Measurements from ENCODE around the gene OLFML2B. TPM values are rescaled to one million over a fixed set of nuclear protein-coding genes. Genes with fewer than 3 reads are reported as not detected.

Gene OLFML2B
- total and polyA plus RNA-seq, 2 donors: 4.3 to 5.4 TPM

DNA sequence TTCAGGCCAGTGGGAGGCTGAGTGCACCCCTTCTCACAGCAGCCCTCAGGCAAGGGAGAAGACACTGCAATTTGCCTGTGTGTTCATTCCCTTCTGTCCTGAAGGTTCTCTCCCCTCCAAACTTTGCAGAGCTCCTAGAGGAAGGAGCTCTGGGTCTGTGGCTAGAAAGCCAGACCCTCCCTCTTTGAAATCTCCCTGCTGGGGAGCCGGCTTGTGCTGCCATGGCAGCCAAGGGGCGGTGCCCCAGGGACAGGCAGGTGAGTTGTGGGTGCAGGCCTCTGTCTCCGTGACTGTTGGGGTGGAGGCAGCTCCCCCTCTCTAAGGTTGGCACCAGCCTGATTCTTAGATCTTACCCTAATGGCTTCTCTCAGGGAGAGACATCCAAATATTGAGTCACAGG lies 53.0 kb downstream of the OLFML2B start:
- peak in 1 of 9 donors; percentile 11 for DNase-seq (ENCODE audit: low read depth in 6 of 9, low spot score in 9 of 9)
- WGBS: 24% methylated on average over 3 of the region's 3 CpGs
- H3K4me3 ChIP-seq (ENCODE audit: low read length in 2 of 2): no peak overlapping the region
- no peaks in the 10 kb centered on the region for H3K27me3 ChIP-seq (ENCODE audit: control insufficient read depth in 2 of 2, insufficient read depth in 1 of 2, low read length in 1 of 2)
- H3K36me3 ChIP-seq (ENCODE audit: control insufficient read depth in 2 of 2, insufficient read depth in 2 of 2, low read length in 1 of 2): peaks cover 0 to 3% of the 10 kb centered on the region in 2 donors
- no peak overlapping the region for H3K27ac ChIP-seq (ENCODE audit: low read depth in 1 of 2, low read length in 1 of 2)
- peaks cover 0 to 4% of the 10 kb centered on the region in 2 donors for H3K4me1 ChIP-seq (ENCODE audit: control insufficient read depth in 2 of 2, insufficient read depth in 2 of 2, low read length in 2 of 2)
- no peaks in the 10 kb centered on the region for H3K9me3 ChIP-seq (ENCODE audit: control insufficient read depth in 2 of 2, insufficient read depth in 1 of 2, low read length in 1 of 2)

DNA sequence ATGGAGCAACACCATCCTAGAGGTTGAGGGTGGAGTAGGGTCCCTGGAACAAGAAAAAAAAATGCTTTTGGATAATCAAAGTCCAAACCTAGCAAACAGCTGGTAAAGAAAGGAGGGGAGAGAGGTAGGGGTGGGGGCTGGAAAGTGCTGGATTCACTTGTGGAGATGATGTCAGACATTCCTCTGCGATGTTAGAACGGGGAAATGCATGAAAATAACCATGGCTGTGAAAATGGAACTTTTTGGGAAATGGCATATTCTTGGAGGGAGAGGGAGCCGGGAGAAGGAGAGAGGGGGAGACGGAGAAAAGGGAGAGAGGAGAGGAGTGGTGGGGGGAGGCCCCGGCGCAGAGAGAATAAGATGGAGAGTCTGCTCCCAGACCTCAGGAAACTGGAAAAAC lies 53.6 kb downstream of the OLFML2B start:
- H3K36me3 ChIP-seq (ENCODE audit: control insufficient read depth in 2 of 2, insufficient read depth in 2 of 2, low read length in 1 of 2): peaks cover 0 to 3% of the 10 kb centered on the region in 2 donors
- 93% methylated on average over 6 of the region's 6 CpGs for WGBS
- H3K27ac ChIP-seq (ENCODE audit: low read depth in 1 of 2, low read length in 1 of 2): no peak overlapping the region
- H3K27me3 ChIP-seq (ENCODE audit: control insufficient read depth in 2 of 2, insufficient read depth in 1 of 2, low read length in 1 of 2): no peaks in the 10 kb centered on the region
- peaks cover 0 to 4% of the 10 kb centered on the region in 2 donors for H3K4me1 ChIP-seq (ENCODE audit: control insufficient read depth in 2 of 2, insufficient read depth in 2 of 2, low read length in 2 of 2)
- no peak for DNase-seq (ENCODE audit: low read depth in 6 of 9, low spot score in 9 of 9)
- H3K9me3 ChIP-seq (ENCODE audit: control insufficient read depth in 2 of 2, insufficient read depth in 1 of 2, low read length in 1 of 2): no peaks in the 10 kb centered on the region
- H3K4me3 ChIP-seq (ENCODE audit: low read length in 2 of 2): no peak overlapping the region

DNA sequence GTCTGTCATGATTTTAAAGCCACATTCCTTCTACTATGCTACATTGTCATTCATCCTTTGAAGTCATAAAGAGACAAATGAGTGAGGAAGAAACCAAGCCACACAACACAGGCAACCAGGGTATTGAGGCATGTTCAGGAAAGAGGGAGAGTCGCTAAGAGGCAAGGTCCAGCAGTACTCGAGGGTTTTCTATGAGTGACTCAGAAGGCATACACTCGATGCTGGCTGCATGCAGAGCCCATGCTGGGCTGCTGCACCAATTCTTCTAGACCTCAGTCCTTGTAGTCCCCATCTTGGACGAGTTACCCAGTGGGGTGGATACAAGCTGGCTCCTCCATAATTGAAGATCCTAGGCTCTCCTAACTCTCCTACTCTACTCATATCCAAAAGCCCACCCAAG lies 57.6 kb downstream of the OLFML2B start:
- Histone ChIP-seq H3K27me3 (ENCODE audit: control insufficient read depth in 2 of 2, insufficient read depth in 1 of 2, low read length in 1 of 2) (no peaks in the 10 kb centered on the region), H3K9me3 (ENCODE audit: control insufficient read depth in 2 of 2, insufficient read depth in 1 of 2, low read length in 1 of 2) (no peaks in the 10 kb centered on the region), H3K27ac (ENCODE audit: low read depth in 1 of 2, low read length in 1 of 2) (no peak overlapping the region), H3K4me3 (ENCODE audit: low read length in 2 of 2) (no peak overlapping the region), H3K4me1 (ENCODE audit: control insufficient read depth in 2 of 2, insufficient read depth in 2 of 2, low read length in 2 of 2) (peaks cover 0 to 4% of the 10 kb centered on the region in 2 donors), H3K36me3 (ENCODE audit: control insufficient read depth in 2 of 2, insufficient read depth in 2 of 2, low read length in 1 of 2) (peaks cover 0 to 3% of the 10 kb centered on the region in 2 donors)
- DNase-seq (ENCODE audit: low read depth in 6 of 9, low spot score in 9 of 9): no peak
- 97% methylated on average over 4 of the region's 4 CpGs for WGBS

DNA sequence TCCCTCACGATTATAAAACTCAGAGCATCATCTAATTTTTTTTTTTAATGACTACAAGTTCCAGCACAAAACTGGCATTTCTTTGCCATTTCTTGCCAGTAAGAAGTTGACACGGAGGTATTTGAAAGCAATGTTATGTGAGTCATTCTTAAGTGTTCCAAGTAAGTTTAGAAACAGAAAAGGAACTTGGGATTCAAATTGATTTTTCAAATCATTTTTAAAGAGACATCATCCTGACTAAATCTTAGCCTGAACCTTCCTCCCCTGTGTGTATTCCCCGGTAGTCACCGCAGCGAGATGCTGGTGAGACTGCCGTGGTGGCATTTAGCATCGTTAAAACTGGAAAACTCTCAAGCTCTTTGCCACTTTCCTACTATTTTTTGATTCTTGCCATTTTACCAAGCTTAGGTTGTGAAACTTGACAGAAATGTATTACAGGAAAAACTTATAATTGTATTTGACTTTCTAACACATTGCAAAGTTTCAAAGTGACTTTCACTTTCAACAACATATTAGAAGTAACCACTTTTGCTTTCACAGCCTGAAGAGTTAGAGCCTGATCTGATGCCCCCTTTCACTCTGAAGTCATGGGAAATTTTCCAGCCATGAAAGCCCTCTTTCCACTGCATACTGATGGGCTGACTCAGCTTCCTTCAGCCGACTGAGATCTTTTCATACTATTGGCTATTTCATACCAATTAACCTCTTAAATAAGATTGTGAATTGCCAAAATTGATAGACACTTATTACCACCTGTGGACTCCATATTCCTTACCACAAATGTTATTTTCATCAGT lies 61.4 kb downstream of the OLFML2B start:
- Histone ChIP-seq H3K4me1 (ENCODE audit: control insufficient read depth in 2 of 2, insufficient read depth in 2 of 2, low read length in 2 of 2) (no peaks in the 10 kb centered on the region), H3K4me3 (ENCODE audit: low read length in 2 of 2) (no peak overlapping the region), H3K27me3 (ENCODE audit: control insufficient read depth in 2 of 2, insufficient read depth in 1 of 2, low read length in 1 of 2) (no peaks in the 10 kb centered on the region), H3K9me3 (ENCODE audit: control insufficient read depth in 2 of 2, insufficient read depth in 1 of 2, low read length in 1 of 2) (no peaks in the 10 kb centered on the region), H3K27ac (ENCODE audit: low read depth in 1 of 2, low read length in 1 of 2) (no peak overlapping the region), H3K36me3 (ENCODE audit: control insufficient read depth in 2 of 2, insufficient read depth in 2 of 2, low read length in 1 of 2) (peaks cover 5 to 17% of the 10 kb centered on the region in 2 donors)
- DNase-seq (ENCODE audit: low read depth in 6 of 9, low spot score in 9 of 9): peak in 1 of 9 donors; percentile 24
- 92% methylated on average over 8 of the region's 8 CpGs for WGBS

DNA sequence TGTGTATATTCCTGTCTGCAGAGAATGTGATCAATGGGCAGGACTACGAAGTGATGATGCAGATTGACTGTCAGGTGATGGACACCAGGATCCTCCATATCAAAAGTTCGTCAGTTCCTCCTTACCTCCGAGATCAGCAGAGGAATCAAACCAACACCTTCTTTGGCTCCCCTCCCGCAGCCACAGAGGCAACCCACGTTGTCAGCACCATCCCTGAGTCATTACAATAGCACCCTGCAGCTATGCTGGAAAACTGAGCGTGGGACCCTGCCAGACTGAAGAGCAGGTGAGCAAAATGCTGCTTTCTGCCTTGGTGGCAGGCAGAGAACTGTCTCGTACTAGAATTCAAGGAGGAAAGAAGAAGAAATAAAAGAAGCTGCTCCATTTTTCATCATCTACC lies 65.2 kb downstream of the OLFML2B start:
- H3K27ac ChIP-seq (ENCODE audit: low read depth in 1 of 2, low read length in 1 of 2): no peak overlapping the region
- WGBS: 92% methylated on average over 7 of the region's 7 CpGs

DNA sequence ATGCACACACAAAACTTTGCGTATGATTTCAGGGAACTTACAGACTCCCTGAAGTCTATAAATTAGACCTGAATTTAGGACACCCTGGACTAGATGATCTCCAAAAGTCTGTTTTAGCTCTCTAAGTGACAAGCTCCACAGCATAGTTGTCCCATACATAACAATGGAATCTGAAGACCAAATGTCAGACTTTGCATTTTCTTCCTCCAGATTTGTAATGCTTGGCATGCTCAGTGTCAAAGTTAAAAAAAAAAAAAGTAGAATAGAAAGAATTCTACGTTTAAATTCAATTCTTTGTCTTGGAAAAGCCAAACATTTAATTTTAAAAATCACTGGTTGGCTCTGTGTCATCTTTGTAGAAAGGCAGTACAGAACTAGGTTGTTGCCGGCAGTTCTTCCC lies 66.7 kb downstream of the OLFML2B start:
- 98% methylated on average over 3 of the region's 3 CpGs for WGBS
- no peak for DNase-seq (ENCODE audit: low read depth in 6 of 9, low spot score in 9 of 9)
- no peak overlapping the region for H3K27ac ChIP-seq (ENCODE audit: low read depth in 1 of 2, low read length in 1 of 2)
- peaks cover 5 to 14% of the 10 kb centered on the region in 2 donors for H3K36me3 ChIP-seq (ENCODE audit: control insufficient read depth in 2 of 2, insufficient read depth in 2 of 2, low read length in 1 of 2)
- no peaks in the 10 kb centered on the region for H3K9me3 ChIP-seq (ENCODE audit: control insufficient read depth in 2 of 2, insufficient read depth in 1 of 2, low read length in 1 of 2)
- H3K4me3 ChIP-seq (ENCODE audit: low read length in 2 of 2): no peak overlapping the region
- no peaks in the 10 kb centered on the region for H3K4me1 ChIP-seq (ENCODE audit: control insufficient read depth in 2 of 2, insufficient read depth in 2 of 2, low read length in 2 of 2)
- H3K27me3 ChIP-seq (ENCODE audit: control insufficient read depth in 2 of 2, insufficient read depth in 1 of 2, low read length in 1 of 2): no peaks in the 10 kb centered on the region

More for the DNA sequence above, 65.2 kb downstream of the OLFML2B start:
- Histone ChIP-seq H3K36me3 (ENCODE audit: control insufficient read depth in 2 of 2, insufficient read depth in 2 of 2, low read length in 1 of 2) (peaks cover 5 to 14% of the 10 kb centered on the region in 2 donors), H3K4me1 (ENCODE audit: control insufficient read depth in 2 of 2, insufficient read depth in 2 of 2, low read length in 2 of 2) (no peaks in the 10 kb centered on the region), H3K4me3 (ENCODE audit: low read length in 2 of 2) (no peak overlapping the region), H3K9me3 (ENCODE audit: control insufficient read depth in 2 of 2, insufficient read depth in 1 of 2, low read length in 1 of 2) (no peaks in the 10 kb centered on the region), H3K27me3 (ENCODE audit: control insufficient read depth in 2 of 2, insufficient read depth in 1 of 2, low read length in 1 of 2) (no peaks in the 10 kb centered on the region)
- DNase-seq (ENCODE audit: low read depth in 6 of 9, low spot score in 9 of 9): no peak

DNA sequence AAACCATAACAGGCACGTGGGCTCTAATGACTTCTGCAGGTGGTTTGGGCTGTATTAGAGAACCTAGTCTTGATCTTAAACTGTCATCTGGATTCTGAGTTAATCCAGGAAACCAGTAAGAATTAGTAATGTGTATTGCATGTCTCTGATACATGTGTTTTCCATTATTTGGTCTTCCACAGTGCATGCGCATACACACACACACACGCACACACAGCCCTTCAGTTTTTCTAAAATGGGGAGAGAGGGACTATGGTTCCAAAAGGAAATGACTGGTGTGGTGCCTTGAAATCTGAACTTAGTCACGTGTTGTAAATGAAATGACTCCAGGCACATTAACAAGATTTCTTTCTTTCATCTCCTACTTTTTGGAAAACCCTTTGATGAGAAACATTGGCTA lies 67.6 kb downstream of the OLFML2B start:
- no peak for DNase-seq (ENCODE audit: low read depth in 6 of 9, low spot score in 9 of 9)
- Histone ChIP-seq H3K36me3 (ENCODE audit: control insufficient read depth in 2 of 2, insufficient read depth in 2 of 2, low read length in 1 of 2) (peaks cover 5 to 14% of the 10 kb centered on the region in 2 donors), H3K9me3 (ENCODE audit: control insufficient read depth in 2 of 2, insufficient read depth in 1 of 2, low read length in 1 of 2) (no peaks in the 10 kb centered on the region), H3K4me3 (ENCODE audit: low read length in 2 of 2) (no peak overlapping the region), H3K4me1 (ENCODE audit: control insufficient read depth in 2 of 2, insufficient read depth in 2 of 2, low read length in 2 of 2) (no peaks in the 10 kb centered on the region), H3K27ac (ENCODE audit: low read depth in 1 of 2, low read length in 1 of 2) (no peak overlapping the region), H3K27me3 (ENCODE audit: control insufficient read depth in 2 of 2, insufficient read depth in 1 of 2, low read length in 1 of 2) (no peaks in the 10 kb centered on the region)
- WGBS: 81% methylated on average over 4 of the region's 4 CpGs

DNA sequence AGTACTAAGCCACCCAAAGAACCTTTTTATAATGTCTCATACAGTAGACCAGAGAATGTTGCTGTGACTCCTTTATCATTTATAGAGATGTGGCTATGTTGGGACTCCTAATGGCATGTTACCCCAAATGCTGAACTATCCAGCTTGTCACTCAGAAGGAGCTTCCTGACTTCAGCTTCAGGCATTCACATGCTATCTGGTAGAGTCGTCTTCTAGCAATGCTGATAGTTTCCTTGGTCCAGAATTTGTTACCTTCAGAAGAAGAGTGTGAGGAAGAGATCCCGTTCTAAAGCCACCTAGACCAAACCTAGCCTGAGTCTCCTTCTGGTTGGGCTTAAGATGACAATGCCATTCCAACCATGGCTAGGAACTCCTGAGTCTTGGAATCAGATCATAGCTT lies 68.1 kb downstream of the OLFML2B start:
- H3K27ac ChIP-seq (ENCODE audit: low read depth in 1 of 2, low read length in 1 of 2): no peak overlapping the region
- H3K27me3 ChIP-seq (ENCODE audit: control insufficient read depth in 2 of 2, insufficient read depth in 1 of 2, low read length in 1 of 2): no peaks in the 10 kb centered on the region
- no peaks in the 10 kb centered on the region for H3K9me3 ChIP-seq (ENCODE audit: control insufficient read depth in 2 of 2, insufficient read depth in 1 of 2, low read length in 1 of 2)
- H3K4me1 ChIP-seq (ENCODE audit: control insufficient read depth in 2 of 2, insufficient read depth in 2 of 2, low read length in 2 of 2): no peaks in the 10 kb centered on the region
- peaks cover 5 to 14% of the 10 kb centered on the region in 2 donors for H3K36me3 ChIP-seq (ENCODE audit: control insufficient read depth in 2 of 2, insufficient read depth in 2 of 2, low read length in 1 of 2)
- no peak overlapping the region for H3K4me3 ChIP-seq (ENCODE audit: low read length in 2 of 2)
- DNase-seq (ENCODE audit: low read depth in 6 of 9, low spot score in 9 of 9): no peak
- 96% methylated on average over 2 of the region's 2 CpGs for WGBS

DNA sequence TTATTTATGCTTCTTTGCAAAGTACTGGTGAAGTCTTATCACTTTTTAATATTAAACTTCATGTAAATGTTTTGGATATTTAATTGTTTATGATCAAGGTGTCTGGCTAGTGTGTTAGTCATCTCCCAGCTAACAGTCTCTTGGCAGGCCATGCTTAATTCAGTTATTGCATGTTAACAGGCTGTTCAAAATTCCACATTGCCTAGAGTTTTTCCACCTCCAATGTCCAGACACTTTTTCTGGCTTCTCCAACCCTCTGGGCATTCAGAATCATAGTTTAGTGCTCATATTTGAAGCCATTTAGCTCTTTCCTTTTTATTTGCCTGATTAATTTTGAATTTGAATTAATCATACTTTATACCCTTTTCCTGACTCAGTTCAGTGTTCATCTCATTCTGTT lies 69.2 kb downstream of the OLFML2B start:
- no peaks in the 10 kb centered on the region for H3K27me3 ChIP-seq (ENCODE audit: control insufficient read depth in 2 of 2, insufficient read depth in 1 of 2, low read length in 1 of 2)
- no peak overlapping the region for H3K4me3 ChIP-seq (ENCODE audit: low read length in 2 of 2)
- H3K27ac ChIP-seq (ENCODE audit: low read depth in 1 of 2, low read length in 1 of 2): no peak overlapping the region
- DNase-seq (ENCODE audit: low read depth in 6 of 9, low spot score in 9 of 9): no peak
- H3K4me1 ChIP-seq (ENCODE audit: control insufficient read depth in 2 of 2, insufficient read depth in 2 of 2, low read length in 2 of 2): no peaks in the 10 kb centered on the region
- H3K9me3 ChIP-seq (ENCODE audit: control insufficient read depth in 2 of 2, insufficient read depth in 1 of 2, low read length in 1 of 2): no peaks in the 10 kb centered on the region
- H3K36me3 ChIP-seq (ENCODE audit: control insufficient read depth in 2 of 2, insufficient read depth in 2 of 2, low read length in 1 of 2): peaks cover 5 to 9% of the 10 kb centered on the region in 2 donors
